Esophagus muscularis mucosa (tissue), 4 donors: Measurements from ENCODE around the gene VMAC. TPM values are rescaled to one million over a fixed set of nuclear protein-coding genes. Genes with fewer than 3 reads are reported as not detected.

Experiments used
- DNase-seq: peaks from one replicate; pipeline ENCODE4 v3.0.0-alpha.2; 2017; ENCODE audit errors: extremely low spot score
- H3K27ac ChIP-seq, 4 donors: fragments of 200-600 bp; sonication (generic); replicated peaks in 1 of 4; 1 replicate in 3 of 4; 2 replicates in 1 of 4; pipeline ENCODE4 v1.5.1; 2016 to 2019; ENCODE audit warnings: mild to moderate bottlenecking in 1 of 4
- H3K27me3 ChIP-seq, 4 donors: fragments of 200-600 bp; sonication (generic); one replicate each; pipeline versions ENCODE4 v1.5.1 to v1.6.0; 2016 to 2019
- H3K36me3 ChIP-seq, 4 donors: fragments of 200-600 bp; sonication (generic); one replicate each; pipeline ENCODE4 v1.5.1; 2016 to 2019
- H3K4me1 ChIP-seq, 4 donors: fragments of 200-600 bp; sonication (generic); one replicate each; pipeline ENCODE4 v1.5.1; 2016 to 2019
- H3K4me3 ChIP-seq, 4 donors: fragments of 200-600 bp; sonication (generic); 1 replicate in 2 of 4; 2 replicates in 2 of 4; pipeline ENCODE4 v1.5.1; 2016 to 2019; ENCODE audit warnings: mild to moderate bottlenecking in 4 of 4, moderate library complexity in 1 of 4
- H3K9me3 ChIP-seq, 4 donors: fragments of 200-600 bp; sonication (generic); 1 replicate in 3 of 4; 2 replicates in 1 of 4; pipeline ENCODE4 v1.5.1; 2016 to 2019
- CTCF ChIP-seq, 3 experiments: fragments of 200-600 bp in 2 of 3; fragments of 450-650 bp in 1 of 3; sonication (generic) in 2 of 3; IDR thresholded peaks; one replicate each; pipeline ENCODE4 v1.5.1; 2017 to 2019; ENCODE audit warnings: antibody characterized with exemption in 3 of 3, mild to moderate bottlenecking in 2 of 3, moderate library complexity in 1 of 3
- EP300 ChIP-seq: sonication (generic); formaldehyde crosslinking; IDR thresholded peaks from one replicate; pipeline ENCODE4 v1.6.1; 2017; ENCODE audit warnings: antibody characterized with exemption
- POLR2A ChIP-seq: fragments of 450-650 bp; IDR thresholded peaks from one replicate; pipeline ENCODE4 v1.6.1; 2017; ENCODE audit warnings: antibody characterized with exemption, moderate library complexity, mild to moderate bottlenecking, low read depth
- POLR2AphosphoS5 ChIP-seq, 2 donors: sonication (generic); formaldehyde crosslinking; IDR thresholded peaks; one replicate each; pipeline ENCODE4 v1.6.1; 2017; ENCODE audit warnings: antibody characterized with exemption in 2 of 2
- WGBS: methylation state at CpG from one replicate; pipeline ENCODE4 v1.1.5; 2018; 5-methylcytosine and 5-hydroxymethylcytosine counted together
- intact Hi-C: fragments of 100-400 bp; cut with DNase I; formaldehyde crosslinking; loops from one replicate; pipeline ENCODE4 v1.15.1; 2023
- total RNA-seq, 4 donors: library from RNA; depleted of rRNA; stranded (reverse); fragments of >200 nt; gene quantifications; one replicate each; pipeline versions ENCODE4 v1.1.0 to v1.2.1, GENCODE V29; 2016

VMAC gene
- total RNA-seq, 4 donors from 2014 or later: 5.0 to 12.5 (median 7.6) TPM

- peak overlapping the region; percentile 79 to 85 (median 84) for H3K27ac ChIP-seq
- peak overlapping the region in 1 of 4 donors; percentile 26 for H3K4me3 ChIP-seq
- no peaks in the 10 kb centered on the region for H3K9me3 ChIP-seq
- TF ChIP-seq POLR2A (no peak), POLR2AphosphoS5 (IDR thresholded peaks at IDR 0.05) (no peak), CTCF (IDR thresholded peaks at IDR 0.05) (no peak), EP300 (no peak)
- peaks cover 99 to 100% (median 100%) of the 10 kb centered on the region in 4 donors for H3K4me1 ChIP-seq
- no peak for DNase-seq
- 32% methylated on average over 12 of the region's 17 CpGs for WGBS
- intact Hi-C loops: no loop called here
- peaks cover 0 to 10% (median 3%) of the 10 kb centered on the region in 4 donors for H3K36me3 ChIP-seq
- H3K27me3 ChIP-seq: no peaks in the 10 kb centered on the region
These were observed 49.1 kb downstream of the VMAC start for GRCh38 chr19:5953680-5954213.

GRCh38 chr19:5954293-5954692 lies 49.6 kb downstream of the VMAC start:
- Histone ChIP-seq H3K27ac (peak overlapping the region; percentile 79 to 85 (median 84)), H3K4me3 (peak overlapping the region in 3 of 4 donors; percentile 6 to 36 (median 26)), H3K36me3 (peaks cover 0 to 10% (median 3%) of the 10 kb centered on the region in 4 donors), H3K4me1 (peaks cover 97 to 100% (median 100%) of the 10 kb centered on the region in 4 donors), H3K9me3 (no peaks in the 10 kb centered on the region), H3K27me3 (no peaks in the 10 kb centered on the region)
- intact Hi-C loops: no loop called here
- 31% methylated on average over 6 of the region's 6 CpGs for WGBS
- no peak for TF ChIP-seq CTCF (IDR thresholded peaks at IDR 0.05)
- TF ChIP-seq EP300: no peak
- no peak for TF ChIP-seq POLR2A
- no peak for TF ChIP-seq POLR2AphosphoS5 (IDR thresholded peaks at IDR 0.05)
- no peak for DNase-seq

- Histone ChIP-seq H3K4me1 (peaks cover 97 to 100% (median 100%) of the 10 kb centered on the region in 4 donors), H3K27ac (peak overlapping the region; percentile 79 to 85 (median 84))
- 63% methylated on average over 3 of the region's 3 CpGs for WGBS
These were observed 50.9 kb downstream of the VMAC start for GRCh38 chr19:5955636-5955935.

GRCh38 chr19:5956323-5956722 lies 51.7 kb downstream of the VMAC start:
- H3K9me3 ChIP-seq: no peaks in the 10 kb centered on the region
- peaks cover 97 to 100% (median 100%) of the 10 kb centered on the region in 4 donors for H3K4me1 ChIP-seq
- H3K27me3 ChIP-seq: no peaks in the 10 kb centered on the region
- intact Hi-C loops: no loop called here
- H3K36me3 ChIP-seq: no peaks in the 10 kb centered on the region
- H3K27ac ChIP-seq: peak overlapping the region; percentile 79 to 85 (median 84)
- TF ChIP-seq EP300: no peak
- TF ChIP-seq CTCF (IDR thresholded peaks at IDR 0.05): no peak
- TF ChIP-seq POLR2A: no peak
- TF ChIP-seq POLR2AphosphoS5 (IDR thresholded peaks at IDR 0.05): no peak
- WGBS: 63% methylated on average over 3 of the region's 3 CpGs
- H3K4me3 ChIP-seq: no peak overlapping the region
- DNase-seq: no peak

More at GRCh38 chr19:5955636-5955935, 50.9 kb downstream of the VMAC start:
- Histone ChIP-seq H3K4me3 (no peak overlapping the region), H3K36me3 (peaks cover 0 to under 1% (median 0%) of the 10 kb centered on the region in 4 donors), H3K9me3 (no peaks in the 10 kb centered on the region), H3K27me3 (no peaks in the 10 kb centered on the region)
- TF ChIP-seq CTCF (IDR thresholded peaks at IDR 0.05) (no peak), POLR2A (no peak), EP300 (no peak), POLR2AphosphoS5 (IDR thresholded peaks at IDR 0.05) (no peak)
- DNase-seq: no peak
- intact Hi-C loops: no loop called here

- H3K27me3 ChIP-seq: no peaks in the 10 kb centered on the region
- DNase-seq: no peak
- WGBS: 88% methylated on average over 12 of the region's 12 CpGs
- H3K4me3 ChIP-seq: no peak overlapping the region
- TF ChIP-seq POLR2AphosphoS5 (IDR thresholded peaks at IDR 0.05): no peak
- TF ChIP-seq CTCF (IDR thresholded peaks at IDR 0.05): no peak
- no peak for TF ChIP-seq EP300
- TF ChIP-seq POLR2A: no peak
- intact Hi-C loops: no loop called here
- H3K36me3 ChIP-seq: no peaks in the 10 kb centered on the region
- H3K27ac ChIP-seq: peak overlapping the region; percentile 79 to 85 (median 84)
- peaks cover 97 to 100% (median 100%) of the 10 kb centered on the region in 4 donors for H3K4me1 ChIP-seq
- H3K9me3 ChIP-seq: no peaks in the 10 kb centered on the region
These were observed 52.1 kb downstream of the VMAC start for GRCh38 chr19:5956728-5957127.
